GM12801 (cell line): ENCODE data around the gene MATCAP1.

ENCODE experiments used
- CTCF ChIP-seq: IDR thresholded peaks from one replicate; pipeline ENCODE4 v1.5.1; 2011; ENCODE audit warnings: control low read depth; ENCODE audit not compliant: insufficient read length; ENCODE audit errors: extremely low read depth

MATCAP1 gene

GRCh38 chr16:67137605-67138004, 46.2 kb downstream of the MATCAP1 start:
- TF ChIP-seq CTCF, result no peak

- no peak for TF ChIP-seq CTCF
These were observed 54.3 kb downstream of the MATCAP1 start for GRCh38 chr16:67129422-67129821.

GRCh38 chr16:67128887-67129286, 54.9 kb downstream of the MATCAP1 start:
- TF ChIP-seq CTCF, result no peak

- TF ChIP-seq CTCF, result no peak
These were observed 55.3 kb downstream of the MATCAP1 start for GRCh38 chr16:67128417-67128816.
